ENCODE data around the gene OR51S1. TPM values are rescaled to one million over a fixed set of nuclear protein-coding genes. Genes with fewer than 3 reads are reported as not detected.
"Not testable (repeated sequence)": the region's sequence is repeated elsewhere in the genome, so short reads cannot be mapped to it uniquely, and the experiment has no call there.

Gene OR51S1
- total RNA-seq, 1 donor from 2014 or later, result not detected

DNA sequence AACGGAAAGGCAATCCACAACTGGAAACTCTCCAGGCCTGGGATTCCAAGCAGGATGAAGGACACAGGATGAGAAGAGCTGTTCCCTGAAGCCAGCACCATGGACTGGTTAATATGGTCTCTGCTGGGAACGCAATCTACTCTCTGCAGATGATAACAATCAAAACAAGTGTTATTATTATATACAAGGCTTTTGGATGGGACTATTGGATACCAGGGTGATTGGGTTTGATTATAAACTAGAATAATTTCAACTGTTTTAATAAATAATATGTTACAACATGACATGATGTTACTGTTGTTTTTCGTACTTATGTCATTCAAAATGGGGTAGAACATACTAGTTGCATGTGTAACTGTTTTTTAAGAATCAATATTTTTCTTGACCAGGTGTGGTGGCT is 44.7 kb downstream of the OR51S1 start, which contains the start of gene OR52R1:
TSS of gene OR52R1 (minus strand) at position 101 of the 400 bp plus-strand sequence. CDS start at position 101, 0 bp downstream.
- H3K4me1 ChIP-seq, result no peaks in the 10 kb centered on the region
- DNase-seq, result no peak
- H3K27ac ChIP-seq, result no peak within 1 kb of the TSS
- no peaks in the 10 kb centered on the region for H3K36me3 ChIP-seq
- H3K4me3 ChIP-seq, result no peak within 1 kb of the TSS
- ATAC-seq, result no peak
- intact Hi-C loops (cut with DNase I), result no loop called here
- TF ChIP-seq, protein P1, sequence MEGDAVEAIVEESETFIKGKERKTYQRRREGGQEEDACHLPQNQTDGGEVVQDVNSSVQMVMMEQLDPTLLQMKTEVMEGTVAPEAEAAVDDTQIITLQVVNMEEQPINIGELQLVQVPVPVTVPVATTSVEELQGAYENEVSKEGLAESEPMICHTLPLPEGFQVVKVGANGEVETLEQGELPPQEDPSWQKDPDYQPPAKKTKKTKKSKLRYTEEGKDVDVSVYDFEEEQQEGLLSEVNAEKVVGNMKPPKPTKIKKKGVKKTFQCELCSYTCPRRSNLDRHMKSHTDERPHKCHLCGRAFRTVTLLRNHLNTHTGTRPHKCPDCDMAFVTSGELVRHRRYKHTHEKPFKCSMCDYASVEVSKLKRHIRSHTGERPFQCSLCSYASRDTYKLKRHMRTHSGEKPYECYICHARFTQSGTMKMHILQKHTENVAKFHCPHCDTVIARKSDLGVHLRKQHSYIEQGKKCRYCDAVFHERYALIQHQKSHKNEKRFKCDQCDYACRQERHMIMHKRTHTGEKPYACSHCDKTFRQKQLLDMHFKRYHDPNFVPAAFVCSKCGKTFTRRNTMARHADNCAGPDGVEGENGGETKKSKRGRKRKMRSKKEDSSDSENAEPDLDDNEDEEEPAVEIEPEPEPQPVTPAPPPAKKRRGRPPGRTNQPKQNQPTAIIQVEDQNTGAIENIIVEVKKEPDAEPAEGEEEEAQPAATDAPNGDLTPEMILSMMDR (IDR thresholded peaks at IDR 0.05), result no peak
- H3K27me3 ChIP-seq (ENCODE audit: low read depth), result no peaks in the 10 kb centered on the region
- H3K9me3 ChIP-seq, result no peaks in the 10 kb centered on the region

DNA sequence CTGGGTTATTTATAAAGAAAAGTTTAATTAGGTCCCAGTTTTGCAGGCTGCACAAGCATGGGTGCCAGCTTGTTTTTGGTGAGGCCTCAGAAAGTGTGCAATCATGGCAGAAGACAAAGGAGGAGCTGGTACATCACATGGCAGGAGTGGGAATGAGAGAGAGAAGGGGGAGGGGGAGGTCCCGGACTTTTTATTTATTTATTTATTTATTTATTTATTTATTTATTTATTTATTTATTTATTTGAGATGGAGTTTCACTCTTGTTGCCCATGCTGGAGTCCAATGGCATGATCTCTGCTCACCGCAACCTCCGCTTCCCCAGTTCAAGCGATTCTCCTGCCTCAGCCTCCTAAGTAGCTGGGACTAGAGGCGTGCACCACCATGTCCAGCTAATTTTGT is 47.7 kb downstream of the OR51S1 start:
- DNase-seq; H3K27me3 ChIP-seq (ENCODE audit: low read depth); H3K4me3 ChIP-seq; ATAC-seq; H3K36me3 ChIP-seq; H3K9me3 ChIP-seq; H3K27ac ChIP-seq; intact Hi-C loops (cut with DNase I); H3K4me1 ChIP-seq: not testable (repeated sequence)

DNA sequence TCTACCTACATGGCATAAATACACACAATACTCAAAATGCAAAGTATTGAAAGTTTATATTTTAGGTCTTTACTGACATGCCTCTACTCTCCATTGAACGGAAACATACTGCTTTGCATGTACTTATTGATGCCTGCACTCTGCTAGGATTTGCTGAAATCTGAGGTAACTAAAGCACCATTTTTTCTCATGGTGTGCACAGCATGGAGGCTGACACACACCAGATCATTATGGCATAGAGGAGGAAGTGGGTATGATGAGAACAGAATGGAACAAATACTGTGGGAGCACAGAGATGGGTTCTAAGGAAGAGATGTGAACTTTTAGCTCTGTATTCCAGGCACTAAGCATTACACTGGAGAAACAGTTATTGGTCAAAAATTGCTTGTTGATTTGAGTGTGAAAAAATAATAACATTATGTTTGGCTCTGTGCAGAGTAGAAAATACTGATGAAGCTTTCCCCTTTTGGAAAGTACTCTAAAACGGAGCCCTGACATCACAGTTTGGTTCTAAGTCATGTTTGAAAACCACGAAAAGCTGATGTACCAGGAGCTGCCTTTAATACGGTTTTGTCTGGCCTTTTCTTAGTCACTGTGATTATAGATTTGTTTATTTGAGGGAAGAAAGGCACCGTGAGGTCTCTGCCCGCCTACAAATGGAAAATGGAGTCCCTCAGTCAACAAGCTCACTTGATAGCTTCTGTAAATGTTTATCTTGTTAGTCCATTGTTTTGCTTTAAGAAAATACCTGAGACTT is 50.4 kb downstream of the OR51S1 start:
- intact Hi-C loops (cut with DNase I), result no loop called here
- TF ChIP-seq, protein P1 (IDR thresholded peaks at IDR 0.05), result no peak
- no peak overlapping the region for H3K27ac ChIP-seq
- ATAC-seq (no peak), DNase-seq (no peak)
- H3K36me3 ChIP-seq, result no peaks in the 10 kb centered on the region
- no peaks in the 10 kb centered on the region for H3K4me1 ChIP-seq
- H3K9me3 ChIP-seq, result no peaks in the 10 kb centered on the region
- H3K27me3 ChIP-seq (ENCODE audit: low read depth), result no peaks in the 10 kb centered on the region
- H3K4me3 ChIP-seq, result no peak overlapping the region

Other genes starting within 250 kb of the OR51S1 start
- 13.8 TPM for gene TRIM68, start 241.0 kb downstream of the OR51S1 start, total RNA-seq
- gene OR51D1, start 211.7 kb downstream of the OR51S1 start, total RNA-seq, result not detected
- not detected for gene OR51E1, start 205.2 kb downstream of the OR51S1 start, total RNA-seq
- gene OR51E2, start 151.4 kb downstream of the OR51S1 start, total RNA-seq, result not detected
- gene MMP26, start 144.4 kb downstream of the OR51S1 start, total RNA-seq, result not detected
- not detected for gene OR51F1, start 79.3 kb downstream of the OR51S1 start, total RNA-seq
- gene OR52R1, start 44.8 kb downstream of the OR51S1 start, total RNA-seq, result not detected
- not detected for gene OR51F2, start 27.9 kb downstream of the OR51S1 start, total RNA-seq
- gene OR51T1, start 32.7 kb upstream of the OR51S1 start, total RNA-seq, result not detected
- not detected for gene OR51A7, start 54.6 kb upstream of the OR51S1 start, total RNA-seq
- not detected for gene OR51G2, start 70.1 kb upstream of the OR51S1 start, total RNA-seq
- gene OR51G1, start 75.1 kb upstream of the OR51S1 start, total RNA-seq, result not detected
- not detected for gene OR51A4, start 98.4 kb upstream of the OR51S1 start, total RNA-seq
- not detected for gene OR51A2, start 106.5 kb upstream of the OR51S1 start, total RNA-seq
- not detected for gene OR51L1, start 145.6 kb upstream of the OR51S1 start, total RNA-seq
- not detected for gene OR52J3, start 197.3 kb upstream of the OR51S1 start, total RNA-seq
- not detected for gene OR52E2, start 210.4 kb upstream of the OR51S1 start, total RNA-seq
- gene OR52E1, start 220.4 kb upstream of the OR51S1 start, total RNA-seq, result not detected